Skin of body (tissue), 2 donors: ENCODE data around the gene SAFB. TPM values are rescaled to one million over a fixed set of nuclear protein-coding genes. Genes with fewer than 3 reads are reported as not detected.

ENCODE experiments used
- DNase-seq: peaks from one replicate; lab custom pipeline; 2025; lab: John Stamatoyannopoulos, UW
- total RNA-seq: library from RNA; depleted of rRNA; stranded (reverse); fragments of >200 nt; gene quantifications from one replicate; pipeline ENCODE4 v1.2.3, GENCODE V29; 2014

Gene SAFB
- total RNA-seq, 1 donor from 2014 or later: 106 TPM

GRCh38 chr19:5627395-5627904 lies 4.6 kb downstream of the SAFB start:
- DNase-seq: no peak

DNA sequence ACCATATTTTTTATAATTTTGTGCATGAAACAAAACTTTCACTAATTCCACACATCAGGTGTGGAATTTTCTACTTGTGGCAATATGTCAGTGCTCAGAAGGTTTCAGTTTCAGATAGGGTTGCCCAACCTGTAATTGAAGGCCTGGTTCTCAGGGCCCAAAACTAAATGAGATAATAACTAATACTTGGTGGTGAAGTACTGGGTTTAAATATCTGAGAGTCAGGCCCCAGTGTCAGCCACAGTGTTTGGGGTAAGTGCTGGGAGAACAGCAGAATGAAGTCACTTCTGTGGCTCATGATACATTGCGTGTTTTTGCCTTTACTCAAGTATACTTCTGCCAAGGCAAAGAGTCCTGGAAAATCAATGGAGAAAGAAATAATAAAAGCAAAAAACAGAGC lies 5.6 kb downstream of the SAFB start:
- no peak for DNase-seq

DNA sequence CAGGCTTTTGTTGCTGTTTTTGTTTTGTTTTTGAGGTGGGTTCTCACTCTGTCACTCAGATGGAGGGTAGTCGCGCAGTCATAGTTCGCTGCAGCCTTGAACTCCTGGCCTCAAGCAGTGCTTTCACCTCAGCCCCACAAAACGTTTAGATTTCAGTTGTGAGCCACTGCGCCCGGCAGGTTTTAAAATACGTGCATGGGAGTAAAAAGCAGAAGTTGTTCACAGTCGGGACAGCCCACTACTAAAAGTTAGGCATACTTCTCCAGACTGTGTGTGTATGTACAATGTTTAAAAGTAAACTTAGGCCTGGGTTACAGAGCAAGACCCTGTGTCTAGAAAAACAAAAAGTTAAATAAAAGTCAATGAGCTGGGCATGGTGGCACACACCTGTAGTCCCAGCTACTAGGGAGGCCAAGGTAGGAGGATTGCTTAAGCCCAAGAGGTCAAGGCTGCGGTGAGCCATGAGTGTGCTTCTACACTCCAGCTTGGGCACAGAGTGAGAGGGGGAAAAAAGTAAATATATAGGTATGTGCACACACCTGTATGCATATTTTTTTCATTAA lies 6.1 kb downstream of the SAFB start:
- no peak for DNase-seq

DNA sequence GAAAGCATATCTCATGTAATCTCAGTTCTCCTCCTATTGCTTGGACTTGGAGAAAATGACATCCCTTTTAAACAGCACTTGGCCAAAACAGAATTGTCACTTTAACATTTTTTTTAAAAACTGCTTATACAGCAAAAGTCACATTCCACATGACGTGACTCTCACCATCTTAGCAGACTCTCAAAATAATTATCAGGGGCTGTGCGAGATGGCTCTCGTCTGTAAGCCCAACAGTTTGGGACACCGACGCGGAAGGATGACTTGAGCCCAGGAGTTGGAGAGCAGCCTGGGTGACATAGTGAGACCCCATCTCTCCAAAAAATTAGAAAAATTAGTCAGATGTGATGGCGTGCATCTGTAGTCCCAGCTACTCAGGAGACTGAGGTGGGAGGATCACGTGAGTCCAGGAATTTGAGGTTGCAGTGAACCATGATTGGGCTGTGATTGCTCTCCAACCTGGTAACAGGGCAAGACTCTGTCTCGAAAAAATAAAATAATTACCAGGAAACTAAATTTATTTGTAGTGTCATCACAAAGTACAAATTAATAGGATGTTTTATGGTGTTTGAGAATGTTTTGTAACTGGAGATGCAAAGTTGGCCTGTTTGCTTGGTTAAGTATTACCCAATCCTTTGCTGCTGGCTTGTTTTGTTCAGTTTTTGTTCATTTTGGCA lies 8.8 kb downstream of the SAFB start:
- DNase-seq: no peak

- DNase-seq: no peak
Measured at GRCh38 chr19:5632241-5632612, 9.3 kb downstream of the SAFB start.

- no peak for DNase-seq
Measured at GRCh38 chr19:5632657-5633056, 9.8 kb downstream of the SAFB start.

GRCh38 chr19:5635427-5635826 lies 12.5 kb downstream of the SAFB start:
- DNase-seq: no peak

DNA sequence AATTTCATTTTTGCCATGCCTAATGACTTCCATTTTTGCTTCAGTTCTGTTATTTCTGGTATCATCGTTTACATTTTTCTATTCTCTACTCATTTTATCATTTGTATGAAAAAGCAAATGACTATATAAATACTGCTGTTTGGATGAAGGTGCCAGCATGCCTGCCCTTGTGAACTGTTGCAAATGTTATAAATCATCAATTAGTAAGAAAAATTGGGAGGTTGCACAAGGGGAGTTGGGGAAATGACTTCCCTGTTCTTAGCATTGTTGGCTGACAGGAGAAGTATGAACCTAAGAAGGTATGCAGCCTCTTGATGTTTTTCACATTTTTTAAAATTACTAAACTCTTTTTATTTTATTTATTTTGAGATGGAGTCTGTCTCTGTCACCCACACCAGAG lies 15.1 kb downstream of the SAFB start:
- no peak for DNase-seq

DNA sequence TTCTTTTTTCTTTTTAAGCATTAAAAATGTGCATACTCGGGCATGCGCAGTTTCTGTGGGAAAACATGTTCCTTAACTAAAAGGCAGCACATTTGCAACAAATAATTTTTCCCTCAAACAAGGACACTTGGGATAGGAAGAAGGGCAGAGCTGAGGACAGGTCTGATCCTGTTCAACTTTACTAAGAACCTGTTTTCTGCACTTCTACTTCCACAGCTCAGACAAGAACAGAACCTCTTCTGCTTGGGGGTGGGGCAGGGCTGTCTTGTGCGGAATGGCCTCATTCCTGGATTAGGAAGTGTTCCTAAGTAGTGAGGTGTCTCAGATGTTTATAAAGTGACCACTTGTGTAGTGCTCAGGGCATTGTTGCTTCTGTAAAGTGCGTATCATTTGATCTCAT lies 18.3 kb downstream of the SAFB start:
- no peak for DNase-seq

- DNase-seq: no peak
Measured at GRCh38 chr19:5642204-5642603, 19.3 kb downstream of the SAFB start.

DNA sequence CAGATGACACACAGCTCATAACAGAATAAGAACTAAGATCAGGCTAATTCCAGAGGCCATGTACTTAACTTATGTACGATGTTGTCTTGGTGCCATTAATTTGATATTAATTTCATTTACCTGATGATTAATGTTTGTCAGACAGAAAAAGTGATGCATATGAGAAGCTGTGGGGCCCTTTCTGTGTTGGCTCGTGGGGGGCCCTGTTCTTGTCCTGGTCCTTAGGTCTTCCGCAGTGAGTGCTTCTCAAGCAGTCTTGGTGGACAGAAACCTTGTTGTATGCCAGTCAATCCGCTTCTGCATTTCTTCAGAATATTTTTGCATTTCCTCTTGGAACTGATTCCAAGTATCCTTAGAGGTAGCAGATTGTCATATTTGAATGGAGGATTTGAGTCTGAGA lies 20.2 kb downstream of the SAFB start:
- no peak for DNase-seq

DNA sequence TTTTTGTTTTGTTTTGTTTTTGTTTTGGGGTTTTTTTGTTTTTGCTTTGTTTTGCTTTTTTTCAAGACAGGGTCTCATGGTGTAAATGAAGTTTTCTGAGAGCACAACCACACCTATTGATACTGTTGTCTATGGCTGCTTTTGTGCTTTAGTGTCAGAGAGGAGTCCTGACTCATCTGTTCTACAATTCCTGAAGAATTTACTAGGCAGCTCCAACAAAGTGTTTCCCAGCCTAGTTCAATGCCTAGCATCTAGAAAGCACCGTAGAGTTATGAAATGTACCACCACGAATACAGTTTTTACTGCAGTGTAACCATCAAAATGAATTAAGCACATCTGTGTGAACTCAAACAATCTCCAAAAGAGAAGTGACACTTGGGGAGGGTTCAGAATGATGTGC lies 21.2 kb downstream of the SAFB start:
- no peak for DNase-seq

DNA sequence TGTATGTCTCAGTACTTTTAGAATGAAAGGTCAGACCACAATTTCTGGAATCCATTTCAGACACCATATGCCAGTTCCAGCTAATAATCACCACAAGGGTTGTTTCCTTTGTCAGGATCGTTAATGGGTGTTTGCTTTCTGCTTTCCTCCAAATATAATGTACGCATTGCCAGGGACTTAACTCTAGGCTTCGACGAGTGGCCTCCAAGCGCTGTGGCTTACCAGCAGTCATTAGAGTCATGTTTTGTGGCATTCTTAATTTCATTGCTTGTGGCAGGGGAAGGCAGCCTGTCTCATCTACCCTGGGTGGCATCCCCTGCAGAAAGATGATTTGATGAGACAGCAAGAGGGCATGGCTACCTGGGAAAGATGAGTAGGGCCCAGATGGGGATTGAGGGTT lies 22.5 kb downstream of the SAFB start:
- DNase-seq: no peak

GRCh38 chr19:5646703-5647102 lies 23.8 kb downstream of the SAFB start:
- DNase-seq: no peak

- DNase-seq: no peak
Measured at GRCh38 chr19:5648464-5648863, 25.6 kb downstream of the SAFB start.

- no peak for DNase-seq
Measured at GRCh38 chr19:5651361-5651760, 28.5 kb downstream of the SAFB start.

- no peak for DNase-seq
Measured at GRCh38 chr19:5652261-5652660, 29.4 kb downstream of the SAFB start.

DNA sequence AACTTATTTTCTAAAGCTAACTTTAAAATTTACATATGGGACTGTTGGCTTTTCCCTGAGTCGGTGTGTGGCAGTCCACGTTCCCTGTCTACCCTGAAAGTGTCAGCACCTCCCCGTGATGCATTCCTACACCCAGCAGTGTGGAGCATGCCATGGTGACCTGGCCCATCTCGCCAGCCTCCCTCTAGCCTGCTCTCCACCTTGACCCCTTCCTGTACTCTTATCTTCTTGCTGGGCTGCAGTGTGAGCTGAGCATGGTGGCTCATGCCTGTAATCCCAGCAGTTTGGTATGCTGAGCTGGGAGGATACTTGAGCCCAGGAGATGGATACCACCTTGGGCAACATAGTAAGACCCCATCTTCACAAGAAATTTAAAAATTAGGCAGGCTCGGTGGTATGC lies 32.0 kb downstream of the SAFB start:
- DNase-seq: no peak

GRCh38 chr19:5655412-5655811 lies 32.5 kb downstream of the SAFB start:
- DNase-seq: no peak

DNA sequence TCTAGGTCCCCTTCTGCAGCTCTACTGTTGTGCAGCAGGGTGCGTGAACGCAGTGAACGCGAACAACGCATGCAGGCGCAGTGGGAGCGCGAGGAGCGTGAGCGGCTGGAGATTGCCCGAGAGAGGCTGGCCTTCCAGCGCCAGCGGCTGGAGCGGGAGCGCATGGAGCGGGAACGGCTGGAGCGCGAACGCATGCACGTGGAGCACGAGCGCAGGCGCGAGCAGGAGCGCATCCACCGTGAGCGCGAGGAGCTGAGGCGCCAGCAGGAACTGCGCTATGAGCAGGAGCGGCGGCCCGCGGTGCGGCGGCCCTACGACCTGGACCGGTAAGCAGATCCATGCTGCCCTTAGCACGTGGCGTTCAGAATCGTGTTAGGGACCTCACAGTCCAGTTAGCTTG lies 38.6 kb downstream of the SAFB start:
- no peak for DNase-seq

DNA sequence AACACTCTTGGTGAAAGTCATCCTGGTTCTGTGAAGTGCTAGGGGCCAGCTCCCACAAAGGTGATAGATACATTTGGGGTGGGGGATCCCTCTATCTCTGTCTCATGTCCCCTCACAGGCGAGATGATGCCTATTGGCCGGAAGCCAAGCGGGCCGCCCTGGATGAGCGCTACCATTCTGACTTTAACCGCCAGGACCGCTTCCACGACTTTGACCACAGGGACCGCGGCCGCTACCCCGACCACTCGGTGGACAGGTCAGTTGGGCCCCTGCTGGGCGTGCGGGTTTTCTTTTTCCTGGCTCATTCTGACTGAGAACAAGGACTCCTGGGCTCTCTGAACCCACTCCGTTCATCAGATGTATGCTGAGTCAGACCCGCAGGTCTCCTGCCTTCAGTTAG lies 41.0 kb downstream of the SAFB start:
- no peak for DNase-seq

- DNase-seq: no peak
Measured at GRCh38 chr19:5664515-5664914, 41.6 kb downstream of the SAFB start.

GRCh38 chr19:5665781-5666513 lies 43.1 kb downstream of the SAFB start:
- DNase-seq: no peak
